Lower leg skin (tissue), 4 donors: ENCODE data around the gene BNC2. TPM values are rescaled to one million over a fixed set of nuclear protein-coding genes. Genes with fewer than 3 reads are reported as not detected.

ENCODE experiments used
- DNase-seq, 2 donors: peaks; one replicate each; pipeline ENCODE4 v3.0.0-alpha.2; 2019; ENCODE audit warnings: low spot score in 2 of 2
- H3K4me3 ChIP-seq: fragments of 200-600 bp; sonication (generic); 2 replicates; pipeline ENCODE4 v1.5.1; 2017; ENCODE audit warnings: mild to moderate bottlenecking, low read depth; ENCODE audit not compliant: poor library complexity, severe bottlenecking
- POLR2A ChIP-seq, 2 donors: fragments of 450-650 bp; IDR thresholded peaks; one replicate each; pipeline ENCODE4 v1.6.1; 2016 to 2017; ENCODE audit warnings: antibody characterized with exemption in 2 of 2, mild to moderate bottlenecking in 1 of 2, moderate library complexity in 1 of 2
- WGBS, 2 donors: methylation state at CpG; one replicate each; pipeline ENCODE4 v1.1.5; 2018; 5-methylcytosine and 5-hydroxymethylcytosine counted together
- intact Hi-C: fragments of 100-400 bp; cut with DNase I; formaldehyde crosslinking; loops from one replicate; pipeline ENCODE4 v1.15.0; 2023; ENCODE audit warnings: low total_unique reads
- total RNA-seq, 4 donors: library from RNA; depleted of rRNA; stranded (reverse); fragments of >200 nt; gene quantifications; one replicate each; pipeline ENCODE4 v1.1.0, GENCODE V29; 2016
- TF ChIP-seq, protein P1 (sequence below), 3 donors: fragments of 450-650 bp; IDR thresholded peaks; one replicate each; pipeline ENCODE4 v1.5.1; 2016; ENCODE audit warnings: antibody characterized with exemption in 3 of 3, mild to moderate bottlenecking in 3 of 3, moderate library complexity in 2 of 3

BNC2 gene
- total RNA-seq, 4 donors from 2014 or later = 1.7 to 8.5 (median 3.7) TPM

- H3K4me3 ChIP-seq = no peak overlapping the region
- intact Hi-C loops = no loop called here
- TF ChIP-seq, protein P1, sequence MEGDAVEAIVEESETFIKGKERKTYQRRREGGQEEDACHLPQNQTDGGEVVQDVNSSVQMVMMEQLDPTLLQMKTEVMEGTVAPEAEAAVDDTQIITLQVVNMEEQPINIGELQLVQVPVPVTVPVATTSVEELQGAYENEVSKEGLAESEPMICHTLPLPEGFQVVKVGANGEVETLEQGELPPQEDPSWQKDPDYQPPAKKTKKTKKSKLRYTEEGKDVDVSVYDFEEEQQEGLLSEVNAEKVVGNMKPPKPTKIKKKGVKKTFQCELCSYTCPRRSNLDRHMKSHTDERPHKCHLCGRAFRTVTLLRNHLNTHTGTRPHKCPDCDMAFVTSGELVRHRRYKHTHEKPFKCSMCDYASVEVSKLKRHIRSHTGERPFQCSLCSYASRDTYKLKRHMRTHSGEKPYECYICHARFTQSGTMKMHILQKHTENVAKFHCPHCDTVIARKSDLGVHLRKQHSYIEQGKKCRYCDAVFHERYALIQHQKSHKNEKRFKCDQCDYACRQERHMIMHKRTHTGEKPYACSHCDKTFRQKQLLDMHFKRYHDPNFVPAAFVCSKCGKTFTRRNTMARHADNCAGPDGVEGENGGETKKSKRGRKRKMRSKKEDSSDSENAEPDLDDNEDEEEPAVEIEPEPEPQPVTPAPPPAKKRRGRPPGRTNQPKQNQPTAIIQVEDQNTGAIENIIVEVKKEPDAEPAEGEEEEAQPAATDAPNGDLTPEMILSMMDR (IDR thresholded peaks at IDR 0.05) = no peak
- TF ChIP-seq POLR2A (IDR thresholded peaks at IDR 0.05) = no peak
- DNase-seq = no peak
- 33 to 53% methylated on average over 6 of the region's 6 CpGs for WGBS, 2 donors
Observed at GRCh38 chr9:16458696-16459420, 411.6 kb downstream of the BNC2 start.

DNA sequence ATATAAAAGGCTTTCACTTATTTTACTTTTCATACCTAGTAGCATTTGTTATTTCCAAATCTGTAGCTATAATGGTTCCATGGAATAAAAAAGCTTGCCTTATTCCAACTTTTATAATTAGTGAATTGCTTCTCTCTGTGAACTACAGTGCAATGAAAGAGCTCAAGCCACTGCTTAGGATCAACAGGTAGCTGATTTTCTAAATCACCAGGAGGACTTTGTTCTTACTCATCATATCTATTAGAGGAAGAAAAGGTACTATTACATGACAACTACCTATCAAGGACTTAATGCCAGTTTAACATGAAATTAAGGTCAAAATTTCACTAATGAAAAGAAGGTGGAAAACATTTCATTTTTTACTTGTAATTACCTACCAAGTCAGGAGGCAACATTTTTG is 414.6 kb downstream of the BNC2 start:
- H3K4me3 ChIP-seq = no peak overlapping the region
- intact Hi-C loops = no loop called here
- TF ChIP-seq, protein P1 (IDR thresholded peaks at IDR 0.05) = no peak
- TF ChIP-seq POLR2A (IDR thresholded peaks at IDR 0.05) = no peak
- DNase-seq = no peak

- H3K4me3 ChIP-seq = no peak overlapping the region
- no peak for DNase-seq
- intact Hi-C loops = no loop called here
- WGBS, 2 donors = 87 to 91% methylated on average over 3 of the region's 3 CpGs
- TF ChIP-seq, protein P1 (IDR thresholded peaks at IDR 0.05) = no peak
- TF ChIP-seq POLR2A (IDR thresholded peaks at IDR 0.05) = no peak
Observed at GRCh38 chr9:16453390-16453789, 417.1 kb downstream of the BNC2 start.

DNA sequence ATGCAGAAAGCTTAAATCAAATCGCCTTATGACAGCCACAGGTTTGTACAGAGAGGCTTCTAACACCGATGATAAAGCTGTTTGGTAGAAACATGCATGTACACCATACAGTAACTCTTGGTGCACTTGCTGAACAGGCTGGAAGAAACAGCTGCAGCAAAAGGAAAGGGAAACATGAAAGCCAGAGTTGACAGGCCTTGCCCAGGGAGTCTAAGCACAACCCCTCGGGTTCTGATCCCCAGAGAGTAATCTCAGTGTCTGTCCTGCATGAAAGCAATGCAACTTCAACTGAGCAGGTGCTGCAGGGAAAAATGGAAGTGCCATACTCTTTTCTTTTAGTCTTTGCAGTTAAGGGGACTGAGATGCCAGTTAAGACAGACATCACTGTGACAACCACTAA is 419.9 kb downstream of the BNC2 start:
- no peak for TF ChIP-seq POLR2A (IDR thresholded peaks at IDR 0.05)
- TF ChIP-seq, protein P1 (IDR thresholded peaks at IDR 0.05) = no peak
- 79 to 80% methylated on average over 3 of the region's 3 CpGs for WGBS, 2 donors
- intact Hi-C loops = no loop called here
- no peak overlapping the region for H3K4me3 ChIP-seq
- no peak for DNase-seq

DNA sequence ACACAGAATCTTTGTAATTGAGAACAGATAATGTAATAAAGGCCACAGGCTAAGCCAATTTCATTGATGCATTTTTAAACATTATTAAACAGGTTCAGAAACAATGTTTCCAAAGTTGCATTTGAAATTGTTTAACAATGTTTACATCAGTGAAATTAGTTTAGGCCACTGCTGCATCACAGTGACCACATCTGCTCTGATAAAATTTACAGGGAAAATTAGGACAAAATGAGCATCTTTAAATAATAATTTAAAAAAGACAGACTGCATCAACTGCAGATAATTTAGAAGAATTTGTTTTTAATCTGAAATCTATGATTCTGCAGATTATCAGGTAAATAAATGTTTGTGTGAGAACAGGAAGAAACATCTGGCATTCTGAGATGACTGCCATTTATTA is 420.4 kb downstream of the BNC2 start:
- DNase-seq = no peak
- no peak for TF ChIP-seq POLR2A (IDR thresholded peaks at IDR 0.05)
- TF ChIP-seq, protein P1 (IDR thresholded peaks at IDR 0.05) = no peak
- intact Hi-C loops = no loop called here
- H3K4me3 ChIP-seq = no peak overlapping the region
